Fibroblast of skin of back (primary cell): ENCODE results near the gene DPF3.

Experiments
- DNase-seq: peaks from one replicate; pipeline ENCODE4 v3.0.0-alpha.2; 2013

Gene DPF3

GRCh38 chr14:72640911-72641485, 252.9 kb downstream of the DPF3 start:
- no peak for DNase-seq

- DNase-seq, result peak; percentile 89
Observed at GRCh38 chr14:72638021-72638420, 255.9 kb downstream of the DPF3 start.

- no peak for DNase-seq
Observed at GRCh38 chr14:72636871-72637270, 257.0 kb downstream of the DPF3 start.

GRCh38 chr14:72636094-72636493, 257.8 kb downstream of the DPF3 start:
- DNase-seq, result peak; percentile 71

GRCh38 chr14:72634691-72635616, 258.9 kb downstream of the DPF3 start:
- no peak for DNase-seq

GRCh38 chr14:72633551-72633950, 260.4 kb downstream of the DPF3 start:
- DNase-seq, result peak; percentile 73

GRCh38 chr14:72632727-72633126, 261.2 kb downstream of the DPF3 start:
- DNase-seq, result no peak

- no peak for DNase-seq
Observed at GRCh38 chr14:72631401-72631800, 262.5 kb downstream of the DPF3 start.

- no peak for DNase-seq
Observed at GRCh38 chr14:72630374-72630773, 263.5 kb downstream of the DPF3 start.

- no peak for DNase-seq
Observed at GRCh38 chr14:72629534-72629933, 264.4 kb downstream of the DPF3 start.

- DNase-seq, result no peak
Observed at GRCh38 chr14:72625689-72626088, 268.2 kb downstream of the DPF3 start.

GRCh38 chr14:72621387-72622065, 272.4 kb downstream of the DPF3 start:
- DNase-seq, result no peak

- no peak for DNase-seq
Observed at GRCh38 chr14:72619881-72620280, 274.0 kb downstream of the DPF3 start.

GRCh38 chr14:72619111-72619571, 274.8 kb downstream of the DPF3 start:
- DNase-seq, result no peak

GRCh38 chr14:72618424-72618823, 275.5 kb downstream of the DPF3 start:
- no peak for DNase-seq

GRCh38 chr14:72617391-72618031, 276.4 kb downstream of the DPF3 start:
- peak; percentile 72 for DNase-seq

GRCh38 chr14:72616811-72617210, 277.1 kb downstream of the DPF3 start:
- DNase-seq, result no peak

- peak; percentile 52 for DNase-seq
Observed at GRCh38 chr14:72616294-72616693, 277.6 kb downstream of the DPF3 start.

- peak; percentile 50 for DNase-seq
Observed at GRCh38 chr14:72615451-72616121, 278.3 kb downstream of the DPF3 start.

- DNase-seq, result no peak
Observed at GRCh38 chr14:72614891-72615415, 278.9 kb downstream of the DPF3 start.

GRCh38 chr14:72614365-72614764, 279.5 kb downstream of the DPF3 start:
- DNase-seq, result no peak

- DNase-seq, result no peak
Observed at GRCh38 chr14:72613975-72614319, 280.0 kb downstream of the DPF3 start.
